ENCODE measurements around the gene MSTO1.
"Not testable (repeated sequence)": the region's sequence is repeated elsewhere in the genome, so short reads cannot be mapped to it uniquely, and the experiment has no call there.

MSTO1 gene

GRCh38 chr1:155609515-155610256, at the start of gene MSTO1:
Gene MSTO1, plus strand, starts transcription at chr1:155610218. Its CDS starts 31 bp downstream, at chr1:155610249.
- DNase-seq: peak; percentile 99

GRCh38 chr1:155561779-155562580, 48.0 kb upstream of the MSTO1 start:
- DNase-seq: peak; percentile 89

GRCh38 chr1:155562581-155563376, 47.2 kb upstream of the MSTO1 start, which contains the start of gene ASH1L:
Gene ASH1L, minus strand, starts transcription at chr1:155562803. Its CDS starts 41,284 bp downstream, at chr1:155521519.
- DNase-seq: peak; percentile 97

DNA sequence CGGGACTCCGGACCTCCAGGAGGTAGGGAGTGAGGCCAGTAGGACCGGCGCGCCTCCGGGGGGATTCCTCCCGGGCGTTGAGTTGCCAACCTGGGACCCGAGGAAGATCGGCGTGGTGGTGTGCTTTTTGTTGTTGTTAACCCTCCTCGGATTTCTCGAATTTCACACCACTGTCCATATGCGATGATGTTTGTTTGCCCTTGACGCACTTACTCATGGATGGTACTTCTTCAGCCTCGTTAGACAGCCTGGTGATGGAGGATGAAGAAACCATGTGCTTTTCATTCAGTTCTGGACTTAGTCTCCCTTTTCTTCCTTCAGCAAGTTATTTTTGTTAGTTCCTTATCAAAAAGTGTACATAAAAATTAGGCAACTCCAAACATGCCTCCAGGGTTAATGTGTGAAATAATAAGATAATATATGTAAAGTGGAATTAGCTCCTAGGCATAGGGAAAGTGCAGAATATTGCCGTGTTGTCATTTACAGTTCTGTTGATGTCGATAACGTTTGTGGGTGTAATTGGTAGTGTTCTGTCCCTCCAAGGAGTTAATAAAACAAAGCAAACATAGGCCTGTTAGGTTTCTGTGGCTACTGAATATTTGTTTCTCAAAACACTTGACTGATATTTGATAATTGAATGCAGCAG, 46.5 kb upstream of the MSTO1 start:
- DNase-seq: not testable (repeated sequence)

DNA sequence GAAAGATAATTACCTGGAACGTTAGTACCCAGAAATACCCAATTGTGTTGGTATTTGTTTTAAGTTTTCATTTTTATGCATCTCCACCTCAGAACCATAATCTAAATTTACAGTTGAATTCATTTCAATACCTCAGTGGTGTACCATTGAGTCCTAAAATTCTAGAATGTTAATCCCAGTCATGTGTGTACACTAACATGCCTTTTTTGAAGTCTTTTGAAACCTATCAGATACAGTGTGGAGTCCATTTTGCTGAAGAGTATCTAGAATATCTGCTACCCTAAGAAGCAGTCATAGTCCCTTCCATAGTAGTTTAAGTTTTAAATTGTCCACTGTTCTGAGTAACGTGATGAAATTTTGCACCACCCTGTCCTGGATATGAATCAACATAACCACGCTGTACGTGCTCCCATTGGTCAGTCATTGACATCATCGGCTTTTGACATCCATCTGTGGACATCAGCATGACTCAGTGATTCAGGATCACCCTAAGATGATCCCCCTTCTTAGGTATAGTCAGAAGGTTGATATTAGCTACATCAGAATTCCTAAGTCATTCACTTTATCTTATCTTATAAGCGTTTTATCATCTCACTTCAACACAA, 39.9 kb upstream of the MSTO1 start:
- no peak for DNase-seq

DNA sequence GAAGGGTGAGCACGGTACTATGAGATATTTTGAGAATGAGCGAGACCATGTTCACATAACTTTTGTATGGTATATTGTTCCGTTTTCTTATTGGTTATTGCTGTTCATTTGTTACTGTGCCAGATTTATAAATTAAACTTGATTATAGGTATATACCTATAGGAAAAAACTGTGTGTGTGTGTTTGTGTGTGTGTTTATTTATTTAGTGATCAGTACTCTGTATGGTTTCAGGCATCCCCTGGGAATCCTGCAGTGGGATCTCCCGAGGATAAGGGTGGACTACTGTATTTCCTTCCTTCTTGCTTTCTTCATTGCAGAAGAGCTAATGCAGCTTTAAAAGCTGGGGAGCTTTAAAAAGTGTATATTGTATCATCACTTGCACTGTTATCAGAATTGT, 39.4 kb upstream of the MSTO1 start:
- DNase-seq: no peak

DNA sequence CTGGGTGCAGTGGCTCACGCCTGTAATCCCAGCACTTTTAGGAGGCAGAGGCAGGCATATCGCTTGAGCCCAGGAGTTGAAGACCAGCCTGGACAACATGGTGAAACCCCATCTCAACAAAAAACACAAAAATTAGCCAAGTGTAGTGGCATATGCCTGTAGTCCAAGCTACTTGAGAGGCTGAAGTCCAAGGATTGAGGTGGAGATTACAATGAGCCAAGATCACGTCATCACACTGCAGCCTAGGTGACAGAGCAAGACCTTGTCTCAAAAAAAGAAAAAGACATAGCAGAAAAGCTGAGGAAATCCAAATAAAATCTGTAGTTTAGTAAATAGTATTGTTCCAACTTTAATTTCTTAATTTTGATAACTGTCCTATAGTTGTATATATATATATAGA, 35.9 kb upstream of the MSTO1 start:
- DNase-seq: no peak

- not testable (repeated sequence) for DNase-seq
Observed at GRCh38 chr1:155575608-155576007, 34.4 kb upstream of the MSTO1 start.

DNA sequence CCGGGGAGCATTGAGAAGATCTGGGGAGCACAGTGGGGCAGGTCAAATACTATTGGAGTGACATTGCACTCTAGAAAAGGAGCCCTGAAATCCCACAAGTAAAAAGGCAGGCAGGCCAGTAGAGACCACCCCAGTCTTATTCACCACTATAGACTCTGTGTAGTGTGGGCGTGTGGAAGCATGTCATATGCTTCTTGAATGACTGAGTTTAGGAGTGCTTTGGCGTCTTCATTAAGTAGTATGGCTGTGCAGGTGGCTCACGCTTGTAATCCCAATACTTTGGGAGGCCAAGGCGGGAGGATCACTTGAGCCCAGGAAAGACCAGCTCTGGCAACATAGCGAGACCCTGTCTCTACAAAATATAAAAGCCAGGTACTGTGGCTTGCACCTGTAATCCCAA, 26.2 kb upstream of the MSTO1 start:
- DNase-seq: not testable (repeated sequence)

GRCh38 chr1:155589282-155589681, 20.7 kb upstream of the MSTO1 start:
- DNase-seq: not testable (repeated sequence)

DNA sequence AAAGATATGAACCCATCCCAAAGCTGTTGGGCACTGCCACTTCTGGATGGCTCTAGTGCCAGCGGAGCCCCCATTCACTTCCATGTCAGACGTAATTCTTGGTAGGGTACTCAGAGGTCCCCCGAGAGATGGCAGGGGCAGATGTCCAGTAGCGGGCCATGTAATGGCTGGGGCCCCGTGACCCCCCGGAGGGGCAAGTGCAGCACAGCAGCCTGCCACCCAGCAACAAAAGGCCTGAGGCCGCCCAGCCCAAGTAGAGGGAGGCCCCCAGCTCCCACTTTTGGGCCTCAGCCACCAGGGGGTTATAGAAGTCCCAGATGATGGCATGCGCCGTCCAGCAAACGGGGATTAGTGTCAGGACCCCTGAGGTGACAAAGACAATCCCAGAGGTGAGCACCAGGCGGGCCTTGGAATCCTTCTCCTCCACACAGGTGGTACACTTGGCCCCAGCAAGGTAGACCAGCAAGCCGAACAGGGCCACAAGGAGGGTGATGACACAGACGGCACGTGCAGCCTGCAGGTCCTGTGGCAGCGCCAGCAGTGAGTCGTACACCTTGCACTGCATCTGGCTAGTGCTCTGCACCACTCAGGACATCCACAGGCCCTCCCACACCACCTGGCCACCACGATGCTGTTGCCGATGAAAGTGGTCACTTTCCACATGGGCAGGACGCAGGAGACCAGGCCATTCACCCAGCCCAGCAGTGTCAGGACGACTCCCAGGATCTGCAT, 19.3 kb upstream of the MSTO1 start:
- not testable (repeated sequence) for DNase-seq

GRCh38 chr1:155591770-155592169, 18.2 kb upstream of the MSTO1 start:
- DNase-seq: no peak

DNA sequence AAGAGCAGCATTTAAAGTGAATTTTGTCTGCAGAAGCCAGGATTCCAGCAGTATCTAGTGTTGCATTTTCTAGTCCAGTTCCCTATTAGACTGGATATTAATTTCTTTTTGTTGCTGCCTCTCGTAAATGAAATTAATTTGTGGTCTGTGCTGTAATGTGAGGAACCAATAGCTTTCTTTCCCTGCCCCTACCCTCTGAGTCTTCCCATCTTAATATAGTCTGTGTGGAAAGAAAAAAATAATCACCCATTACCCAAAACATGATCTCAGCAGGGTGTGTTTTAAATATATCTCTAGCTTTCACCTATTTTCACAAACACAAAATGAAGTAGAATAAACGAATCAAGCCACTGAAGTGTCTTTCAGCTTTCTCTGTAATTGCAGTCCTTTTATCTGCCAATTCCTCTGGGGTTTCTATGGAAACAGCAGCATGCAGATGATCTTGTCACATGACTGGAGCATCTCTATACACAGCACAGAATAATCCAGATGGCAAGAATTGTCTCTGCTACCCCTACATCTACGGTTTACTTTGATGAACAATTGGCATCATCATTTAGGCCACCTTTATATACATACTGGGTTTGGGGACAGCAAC, 14.0 kb upstream of the MSTO1 start:
- not testable (repeated sequence) for DNase-seq

GRCh38 chr1:155596864-155597263, 13.2 kb upstream of the MSTO1 start:
- no peak for DNase-seq

DNA sequence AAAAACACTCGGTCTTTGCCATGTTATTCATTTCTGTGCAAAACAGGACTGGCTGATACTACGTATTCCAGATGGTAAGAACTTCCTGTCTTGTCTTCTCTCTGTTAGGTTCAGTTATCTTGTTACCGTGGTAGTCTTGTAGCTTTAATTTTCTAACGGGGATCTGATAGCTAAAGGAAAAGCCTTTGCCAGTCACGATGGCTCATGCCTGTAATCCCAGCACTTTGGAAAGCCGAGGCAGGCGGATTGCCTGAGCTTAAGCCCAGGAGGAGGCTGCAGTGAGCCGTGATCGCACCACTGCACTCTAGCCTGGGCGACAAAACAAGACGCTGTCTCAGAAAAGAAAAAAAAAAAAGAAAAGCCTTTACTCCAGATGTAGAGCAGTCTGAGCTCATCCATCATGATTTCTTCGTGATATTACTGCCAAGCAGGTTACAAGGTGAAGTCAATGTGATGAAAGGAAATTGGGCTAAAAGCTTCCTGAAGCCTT, 11.1 kb upstream of the MSTO1 start:
- DNase-seq: no peak

DNA sequence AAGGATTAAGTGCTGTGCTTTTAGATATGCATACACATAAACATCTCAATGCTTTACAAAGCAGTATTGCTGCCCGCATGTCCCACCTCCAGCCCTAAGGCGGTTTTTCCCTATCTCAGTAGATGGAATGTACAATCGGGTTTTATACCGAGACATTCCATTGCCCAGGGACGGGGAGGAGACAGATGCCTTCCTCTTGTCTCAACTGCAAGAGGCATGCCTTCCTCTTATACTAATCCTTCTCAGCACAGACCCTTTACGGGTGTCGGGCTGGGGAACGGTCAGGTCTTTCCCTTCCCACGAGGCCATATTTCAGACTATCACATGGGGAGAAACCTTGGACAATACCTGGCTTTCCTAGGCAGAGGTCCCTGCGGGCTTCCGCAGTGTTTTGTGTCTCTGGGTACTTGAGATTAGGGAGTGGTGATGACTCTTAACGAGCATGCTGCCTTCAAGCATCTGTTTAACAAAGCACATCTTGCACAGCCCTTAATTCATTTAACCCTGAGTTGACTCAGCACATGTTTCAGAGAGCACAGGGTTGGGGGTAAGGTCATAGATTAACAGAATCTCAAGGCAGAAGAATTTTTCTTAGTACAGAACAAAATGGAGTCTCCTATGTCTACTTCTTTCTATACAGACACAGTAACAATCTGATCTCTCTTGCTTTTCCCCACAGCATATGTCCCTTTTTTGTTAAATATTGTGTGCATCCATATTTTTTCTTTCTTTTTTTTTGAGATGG, 10.0 kb upstream of the MSTO1 start:
- DNase-seq: not testable (repeated sequence)

DNA sequence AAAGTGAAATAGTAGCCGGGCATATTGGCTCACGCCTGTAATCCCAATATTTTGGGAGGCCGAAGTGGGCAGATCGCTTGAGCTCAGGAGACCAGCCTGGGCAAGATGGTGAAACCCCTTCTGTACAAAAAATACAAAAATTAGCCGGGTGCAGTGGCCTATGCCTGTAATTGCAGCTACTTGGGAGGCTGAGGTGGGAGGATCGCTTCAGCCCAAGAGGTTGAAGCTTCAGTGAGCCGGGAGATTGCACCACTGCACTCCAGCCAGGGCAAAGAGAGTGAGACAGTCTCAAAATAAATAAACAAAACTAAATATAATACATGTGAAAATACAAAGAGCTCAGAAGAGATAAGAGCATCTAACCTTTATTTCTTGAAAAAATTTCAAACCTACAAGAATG, 2.3 kb upstream of the MSTO1 start:
- DNase-seq: no peak

DNA sequence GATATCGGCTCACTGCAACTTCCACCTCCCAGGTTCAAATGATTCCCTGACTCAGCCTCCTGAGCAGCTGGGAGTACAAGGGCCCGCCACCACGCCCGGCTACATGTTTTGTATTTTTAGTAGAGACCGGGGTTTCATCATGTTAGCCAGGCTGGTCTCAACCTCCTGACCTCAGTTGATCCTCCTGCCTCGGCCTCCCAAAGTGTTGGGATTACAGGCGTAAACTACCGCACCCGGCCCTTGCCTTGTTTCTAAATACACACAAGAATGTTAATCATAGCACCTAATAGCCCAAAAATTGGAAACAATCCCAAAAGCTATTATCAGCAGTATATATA, 1.2 kb upstream of the MSTO1 start:
- no peak for DNase-seq

DNA sequence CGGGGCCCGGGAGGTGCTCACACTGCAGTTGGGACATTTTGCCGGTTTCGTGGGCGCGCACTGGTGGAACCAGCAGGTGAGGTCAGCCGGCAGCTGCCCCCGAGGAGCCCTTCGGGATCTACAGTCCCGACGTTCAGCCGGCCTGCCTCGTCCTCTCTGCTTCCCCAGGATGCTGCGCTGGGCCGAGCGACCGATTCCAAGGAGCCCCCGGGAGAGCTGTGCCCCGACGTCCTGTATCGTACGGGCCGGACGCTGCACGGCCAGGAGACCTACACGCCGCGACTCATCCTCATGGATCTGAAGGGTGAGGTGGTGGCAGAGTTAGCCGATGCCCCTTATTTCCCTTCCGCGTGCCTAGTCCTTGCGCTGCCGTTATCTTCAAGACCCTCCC, 234 bp downstream of the MSTO1 start:
- not testable (repeated sequence) for DNase-seq

- DNase-seq: not testable (repeated sequence)
Observed at GRCh38 chr1:155613226-155613625, 3.2 kb downstream of the MSTO1 start.
